Germinal center (tissue), 1 donor: Measurements from ENCODE around the gene MMP11.

Experiments
- DNase-seq: peaks from one replicate; pipeline ENCODE4 v3.0.0; 2012; ENCODE audit warnings: mixed read lengths, low spot score

MMP11 gene

DNA sequence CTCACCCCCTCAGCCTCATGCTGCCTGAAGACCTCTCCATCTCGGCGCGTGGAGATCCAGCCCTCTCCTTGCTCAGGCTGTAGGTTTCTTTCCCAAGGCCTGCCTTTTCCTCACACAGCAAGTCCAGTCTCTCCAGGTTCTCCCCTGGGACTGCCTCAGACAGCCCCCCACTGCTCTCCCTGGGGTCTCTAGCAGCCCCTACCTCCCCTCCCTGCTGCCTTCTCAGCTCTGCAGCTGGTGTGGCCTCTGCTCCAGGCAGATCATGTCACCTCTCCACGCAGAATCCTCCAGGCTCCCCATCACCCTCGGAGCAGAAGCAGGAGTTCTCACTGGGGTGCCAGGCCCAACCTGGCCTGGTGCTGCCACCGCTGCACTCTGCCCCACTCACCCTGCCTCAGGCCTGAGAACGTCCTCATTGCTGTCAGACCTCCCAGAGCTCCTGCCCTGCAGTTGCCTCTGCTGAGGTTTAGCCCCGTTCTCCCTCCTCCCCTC, 29.3 kb downstream of the MMP11 start:
- no peak for DNase-seq

- DNase-seq = peak; percentile 44
Observed at GRCh38 chr22:23803001-23803819, 30.6 kb downstream of the MMP11 start.

DNA sequence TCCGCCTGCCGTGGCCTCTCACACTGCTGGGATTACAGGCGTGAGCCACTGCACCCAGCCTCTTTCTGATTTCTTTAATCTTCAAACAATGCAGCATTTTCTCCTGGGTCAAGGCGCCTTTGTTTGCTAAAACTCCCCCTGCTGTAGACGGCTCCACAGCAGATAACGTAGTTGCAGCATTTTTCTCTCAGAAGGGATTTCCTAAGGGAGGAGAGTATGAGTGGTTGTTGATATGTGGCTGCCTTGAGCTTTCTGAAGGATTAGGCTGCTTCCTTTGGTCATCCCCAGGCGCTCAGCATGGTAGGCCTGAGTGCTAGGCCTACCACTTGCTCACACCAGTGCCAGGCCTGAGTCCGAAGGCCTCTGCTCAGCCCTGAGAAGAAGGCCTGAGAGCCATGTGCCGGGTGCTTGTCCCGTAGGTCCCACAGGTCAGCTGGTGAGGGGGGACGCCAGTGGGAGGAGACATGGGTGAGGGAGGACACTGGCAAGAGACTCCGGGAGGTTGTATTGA, 32.2 kb downstream of the MMP11 start:
- DNase-seq = no peak

DNA sequence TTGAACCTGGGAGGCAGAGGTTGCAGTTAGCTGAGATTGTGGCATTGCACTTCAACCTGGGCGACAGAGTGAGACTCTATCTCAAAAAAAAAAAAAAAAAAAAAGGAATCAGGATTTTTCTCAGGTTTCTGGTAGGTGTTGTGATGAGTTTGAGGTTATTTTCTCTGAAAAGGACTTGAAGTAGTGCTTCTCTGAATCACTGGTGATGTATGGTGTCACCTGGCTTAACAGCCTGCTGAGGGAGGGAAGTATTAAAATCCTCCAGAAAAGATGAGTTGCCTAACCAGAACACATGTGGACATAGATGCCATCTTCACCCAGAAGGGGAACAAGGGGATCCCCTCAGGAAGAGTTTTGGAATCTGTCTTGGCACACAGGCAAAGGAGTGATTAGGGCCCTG, 34.2 kb downstream of the MMP11 start:
- DNase-seq = no peak

GRCh38 chr22:23812378-23812777, 39.7 kb downstream of the MMP11 start:
- no peak for DNase-seq

DNA sequence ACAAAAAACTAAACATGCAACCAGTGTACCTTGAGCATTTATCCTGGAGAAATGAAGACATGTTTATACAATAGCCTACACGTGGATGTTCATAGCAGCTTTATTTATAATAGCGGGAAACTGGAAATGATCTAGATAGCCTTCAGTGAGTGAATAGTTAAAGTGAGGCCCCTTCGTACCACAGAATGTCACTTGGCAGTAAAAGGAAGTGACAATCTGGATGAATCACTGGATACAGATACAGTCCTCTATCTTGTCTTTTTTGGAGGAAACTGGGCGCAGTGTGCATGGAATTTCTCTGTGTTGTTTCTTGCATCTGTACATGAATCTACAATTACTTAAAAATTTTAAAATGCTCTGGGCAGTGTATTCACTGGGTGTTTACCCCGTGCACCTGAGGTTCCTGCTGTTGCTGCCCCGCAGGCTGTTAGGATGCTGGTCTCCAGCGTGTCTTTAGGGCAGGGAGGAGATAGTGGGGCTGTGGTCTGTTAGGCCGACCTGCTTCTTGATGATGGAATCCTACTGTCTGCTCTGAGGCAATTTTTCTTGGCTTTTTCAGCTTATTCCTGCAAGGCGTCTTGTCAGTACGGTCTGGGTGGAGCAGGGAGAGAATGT, 43.0 kb downstream of the MMP11 start:
- no peak for DNase-seq

DNA sequence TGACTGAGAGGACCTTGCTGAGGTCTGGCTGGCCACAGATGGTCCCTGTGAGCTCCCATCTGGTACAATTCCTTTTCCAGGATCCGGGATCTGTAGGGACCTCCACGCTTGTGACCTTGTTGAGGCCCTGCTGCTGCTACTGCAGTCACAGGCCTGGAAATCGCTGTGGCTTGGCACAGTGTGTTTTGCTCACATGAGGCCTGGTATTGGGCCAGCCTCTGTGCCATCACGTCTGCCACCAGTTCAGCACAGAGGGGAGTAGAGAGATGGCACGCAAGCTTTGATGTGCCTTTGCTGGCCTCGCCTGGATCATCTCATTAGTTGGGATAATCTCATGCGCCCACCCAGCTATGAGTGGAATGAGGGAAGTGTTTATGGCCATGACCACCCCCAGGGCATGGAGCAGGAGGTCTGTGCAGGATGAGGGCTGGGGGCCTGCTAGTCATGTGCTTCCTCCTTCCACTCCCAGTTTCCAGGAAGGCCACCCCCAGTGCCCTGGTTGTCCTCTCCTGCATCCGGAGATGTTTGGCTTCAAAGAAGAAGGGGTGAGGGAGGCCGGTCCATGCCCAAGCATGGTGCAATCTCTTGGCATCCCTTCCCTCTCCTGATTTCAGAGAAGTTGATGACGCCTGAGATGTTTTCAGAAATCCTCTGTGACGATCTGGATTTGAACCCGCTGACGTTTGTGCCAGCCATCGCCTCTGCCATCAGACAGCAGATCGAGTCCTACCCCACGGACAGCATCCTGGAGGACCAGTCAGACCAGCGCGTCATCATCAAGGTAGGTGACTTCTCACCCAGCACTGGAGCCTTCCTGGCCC, 43.7 kb downstream of the MMP11 start:
- DNase-seq = no peak

DNA sequence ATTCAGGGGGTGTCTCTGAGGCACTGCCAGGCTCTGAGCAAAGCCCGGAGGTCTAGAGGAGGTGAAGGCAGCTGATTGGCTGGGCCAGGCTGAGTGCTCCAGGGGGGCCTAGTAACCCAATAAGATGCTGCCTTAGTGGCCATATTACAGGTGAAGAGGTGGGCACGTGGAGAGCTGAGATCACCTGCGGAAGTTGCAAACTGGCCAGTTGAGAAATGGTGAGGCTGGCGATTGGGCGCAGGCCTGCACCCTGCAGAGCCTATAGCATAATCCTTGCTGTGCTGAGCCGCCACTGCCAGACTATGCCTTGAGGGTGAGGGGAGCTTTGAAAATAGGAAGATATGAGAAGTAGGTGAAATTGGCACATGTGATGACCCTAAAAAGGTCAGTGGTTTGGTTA, 44.5 kb downstream of the MMP11 start:
- DNase-seq = no peak

DNA sequence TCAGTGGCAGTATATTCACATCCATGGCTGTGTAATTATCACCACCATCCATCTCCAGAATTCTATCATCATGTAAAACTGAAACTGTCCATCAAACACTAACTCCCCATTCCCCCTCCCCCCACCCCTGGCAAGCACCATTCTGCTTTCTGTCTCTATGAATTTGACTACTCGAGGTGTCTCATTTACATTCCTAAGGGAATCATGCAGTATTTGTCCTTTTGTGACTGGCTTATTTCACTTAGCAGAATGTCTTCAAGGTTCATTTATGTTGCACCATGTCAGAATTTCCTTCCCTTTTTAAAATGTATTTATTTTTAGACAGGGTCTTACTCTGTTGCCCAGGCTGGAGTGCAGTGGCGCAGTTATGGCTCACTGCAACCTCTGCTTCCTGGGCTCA, 45.9 kb downstream of the MMP11 start:
- DNase-seq = no peak

- DNase-seq = peak; percentile 20
Observed at GRCh38 chr22:23820748-23821211, 48.1 kb downstream of the MMP11 start.

- no peak for DNase-seq
Observed at GRCh38 chr22:23822101-23822671, 49.5 kb downstream of the MMP11 start.

- no peak for DNase-seq
Observed at GRCh38 chr22:23823331-23823791, 50.7 kb downstream of the MMP11 start.

- DNase-seq = no peak
Observed at GRCh38 chr22:23824476-23825245, 52.0 kb downstream of the MMP11 start.

DNA sequence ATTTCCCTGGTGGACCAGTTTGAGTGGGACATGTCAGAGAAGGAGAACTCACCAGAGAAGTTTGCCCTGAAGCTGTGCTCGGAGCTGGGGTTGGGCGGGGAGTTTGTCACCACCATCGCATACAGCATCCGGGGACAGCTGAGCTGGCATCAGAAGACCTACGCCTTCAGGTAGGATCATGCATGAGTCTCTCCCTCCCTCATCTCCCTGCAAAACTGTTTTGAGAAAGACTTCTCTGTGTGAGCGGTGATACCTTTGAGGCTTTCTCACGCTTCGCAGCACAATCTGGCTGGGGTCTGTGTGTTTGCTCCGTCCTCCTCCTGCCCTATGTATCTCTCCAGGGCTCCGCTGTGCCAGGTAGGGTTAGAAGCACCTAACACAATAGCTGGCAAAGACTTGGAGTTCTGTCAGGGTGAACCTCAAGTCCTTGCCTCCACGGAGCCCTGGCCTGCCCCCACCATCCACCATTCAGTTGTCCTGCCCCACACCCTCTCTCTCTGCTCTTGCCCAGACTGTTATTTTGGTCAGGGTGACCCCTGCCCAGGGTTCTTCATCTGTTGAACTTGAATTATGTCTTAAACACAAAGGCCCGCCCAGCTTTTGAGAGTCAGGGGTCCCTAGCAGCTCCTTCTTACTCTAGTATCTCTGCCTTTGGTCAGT, 52.7 kb downstream of the MMP11 start:
- no peak for DNase-seq

GRCh38 chr22:23826510-23827350, 54.1 kb downstream of the MMP11 start:
- no peak for DNase-seq

- no peak for DNase-seq
Observed at GRCh38 chr22:23827351-23827995, 54.8 kb downstream of the MMP11 start.

- DNase-seq = no peak
Observed at GRCh38 chr22:23828800-23829680, 56.4 kb downstream of the MMP11 start.

- no peak for DNase-seq
Observed at GRCh38 chr22:23829845-23830372, 57.3 kb downstream of the MMP11 start.
